Hepatic stellate cell (primary cell): Measurements from ENCODE around the gene MEOX2.
A peak's percentile ranks its signal among the peaks of the same experiment; 100 is the strongest.

Experiments used
- DNase-seq: peaks from one replicate; pipeline ENCODE4 v3.0.0; 2011; ENCODE audit warnings: low spot score

MEOX2 gene

GRCh38 chr7:15681186-15681585, 5.3 kb downstream of the MEOX2 start:
- DNase-seq, result no peak

GRCh38 chr7:15680446-15680845, 6.0 kb downstream of the MEOX2 start:
- no peak for DNase-seq

- DNase-seq, result no peak
Measured at GRCh38 chr7:15679306-15679705, 7.2 kb downstream of the MEOX2 start.

GRCh38 chr7:15678653-15679052, 7.8 kb downstream of the MEOX2 start:
- DNase-seq, result no peak

GRCh38 chr7:15675379-15675778, 11.1 kb downstream of the MEOX2 start:
- DNase-seq, result no peak

- no peak for DNase-seq
Measured at GRCh38 chr7:15674586-15674985, 11.9 kb downstream of the MEOX2 start.

GRCh38 chr7:15669443-15670090, 16.9 kb downstream of the MEOX2 start:
- no peak for DNase-seq

- DNase-seq, result no peak
Measured at GRCh38 chr7:15667991-15668390, 18.5 kb downstream of the MEOX2 start.

- DNase-seq, result no peak
Measured at GRCh38 chr7:15662451-15662850, 24.0 kb downstream of the MEOX2 start.

- DNase-seq, result no peak
Measured at GRCh38 chr7:15658247-15658646, 28.2 kb downstream of the MEOX2 start.

- no peak for DNase-seq
Measured at GRCh38 chr7:15652776-15653290, 33.6 kb downstream of the MEOX2 start.

GRCh38 chr7:15651693-15652092, 34.8 kb downstream of the MEOX2 start:
- DNase-seq, result no peak

GRCh38 chr7:15650787-15651186, 35.7 kb downstream of the MEOX2 start:
- no peak for DNase-seq

- no peak for DNase-seq
Measured at GRCh38 chr7:15648461-15648961, 38.0 kb downstream of the MEOX2 start.

- DNase-seq, result no peak
Measured at GRCh38 chr7:15647309-15647708, 39.2 kb downstream of the MEOX2 start.

- DNase-seq, result no peak
Measured at GRCh38 chr7:15643000-15643705, 43.3 kb downstream of the MEOX2 start.

GRCh38 chr7:15628876-15629275, 57.6 kb downstream of the MEOX2 start:
- DNase-seq, result no peak

GRCh38 chr7:15626041-15626440, 60.4 kb downstream of the MEOX2 start:
- peak; percentile 8 for DNase-seq

- peak; percentile 11 for DNase-seq
Measured at GRCh38 chr7:15625466-15625865, 61.0 kb downstream of the MEOX2 start.

- DNase-seq, result no peak
Measured at GRCh38 chr7:15621468-15621867, 65.0 kb downstream of the MEOX2 start.

- DNase-seq, result no peak
Measured at GRCh38 chr7:15620491-15621185, 65.8 kb downstream of the MEOX2 start.

GRCh38 chr7:15618275-15618674, 68.2 kb downstream of the MEOX2 start:
- DNase-seq, result no peak

GRCh38 chr7:15612205-15612604, 74.3 kb downstream of the MEOX2 start:
- no peak for DNase-seq
